Panc1 (cell line): Measurements from ENCODE around the gene CDYL.

Source experiments
- CTCF ChIP-seq: fragments of 450-650 bp; IDR thresholded peaks from 2 replicates; pipeline ENCODE4 v1.5.1; 2017; ENCODE audit warnings: mild to moderate bottlenecking
- POLR2AphosphoS5 ChIP-seq: IDR thresholded peaks from 2 replicates; pipeline ENCODE4 v1.6.1; 2012; ENCODE audit warnings: mild to moderate bottlenecking, low read depth, low read length, moderate library complexity
- SIN3A ChIP-seq: IDR thresholded peaks from 2 replicates; pipeline ENCODE4 v1.6.1; 2012; ENCODE audit warnings: low read depth, mild to moderate bottlenecking, low read length, moderate library complexity, borderline replicate concordance; ENCODE audit not compliant: insufficient read depth

- TF ChIP-seq CTCF (no peak), POLR2AphosphoS5 (no peak), SIN3A (no peak)
These were observed 171.5 kb downstream of the CDYL start for GRCh38 chr6:4947716-4948115.
